Mesendoderm (in vitro differentiated cells): ENCODE results near the gene EOMES.

Experiments used
- DNase-seq: peaks from one replicate; pipeline ENCODE4 v3.0.0; 2013
- H2AK5ac ChIP-seq: 2 replicates; pipeline ENCODE4 v1.6.1; 2013; ENCODE audit warnings: low read length, inconsistent platforms
- H2BK120ac ChIP-seq: 2 replicates; pipeline ENCODE4 v1.6.1; 2013; ENCODE audit warnings: low read depth, mild to moderate bottlenecking, low read length, moderate library complexity, mixed read lengths
- H2BK15ac ChIP-seq: replicated peaks from 2 replicates; pipeline ENCODE4 v1.6.1; 2013; ENCODE audit warnings: low read depth, mild to moderate bottlenecking, moderate library complexity
- H2BK5ac ChIP-seq: 2 replicates; pipeline ENCODE4 v1.6.1; 2013; ENCODE audit warnings: low read length, inconsistent platforms
- H3K18ac ChIP-seq: 2 replicates; pipeline ENCODE4 v1.6.1; 2013; ENCODE audit warnings: mild to moderate bottlenecking, low read length, mixed read lengths
- H3K23ac ChIP-seq: one replicate; pipeline ENCODE4 v1.6.1; 2013; ENCODE audit warnings: low read length
- H3K27ac ChIP-seq: 2 replicates; pipeline ENCODE4 v1.5.1; 2013; ENCODE audit warnings: low read depth, mild to moderate bottlenecking, inconsistent platforms, low read length, moderate library complexity
- H3K27me3 ChIP-seq: 2 replicates; pipeline ENCODE4 v1.6.1; 2013; ENCODE audit warnings: low read length, control low read depth, mild to moderate bottlenecking, inconsistent platforms; ENCODE audit not compliant: insufficient read depth, poor library complexity
- H3K36me3 ChIP-seq: 2 replicates; pipeline ENCODE4 v1.6.1; 2013; ENCODE audit warnings: low read length, inconsistent platforms; ENCODE audit not compliant: control insufficient read depth, insufficient read depth
- H3K4ac ChIP-seq: one replicate; pipeline ENCODE4 v1.6.1; 2013; ENCODE audit warnings: low read depth, mild to moderate bottlenecking, low read length, moderate library complexity
- H3K4me1 ChIP-seq: 2 replicates; pipeline ENCODE4 v1.6.1; 2013; ENCODE audit warnings: low read depth, low read length, inconsistent platforms; ENCODE audit not compliant: control insufficient read depth
- H3K4me2 ChIP-seq: 2 replicates; pipeline ENCODE4 v1.6.1; 2013; ENCODE audit warnings: low read length
- H3K4me3 ChIP-seq: 2 replicates; pipeline ENCODE4 v1.5.1; 2013; ENCODE audit warnings: mild to moderate bottlenecking, low read length
- H3K56ac ChIP-seq: one replicate; pipeline ENCODE4 v1.6.1; 2013; ENCODE audit warnings: low read length
- H3K79me1 ChIP-seq: 2 replicates; pipeline ENCODE4 v1.6.1; 2013; ENCODE audit warnings: low read length, inconsistent platforms
- H3K79me2 ChIP-seq: 2 replicates; pipeline ENCODE4 v1.6.1; 2013; ENCODE audit warnings: mild to moderate bottlenecking, low read length; ENCODE audit not compliant: control insufficient read depth, insufficient read depth
- H3K9ac ChIP-seq: 2 replicates; pipeline ENCODE4 v1.6.1; 2013; ENCODE audit warnings: low read length, inconsistent platforms
- H4K5ac ChIP-seq: one replicate; pipeline ENCODE4 v1.6.1; 2013; ENCODE audit warnings: low read length
- H4K8ac ChIP-seq: one replicate; pipeline ENCODE4 v1.6.1; 2013; ENCODE audit warnings: low read depth, mild to moderate bottlenecking, control low read depth, low read length, moderate library complexity
- WGBS: extraction: QIAGEN DNeasy Blood & Tissue Kit; methylation state at CpG from one replicate; pipeline ENCODE4 v1.1.7; 2013; ENCODE audit warnings: low lambda C conversion rate, missing lambda C conversion rate; ENCODE audit not compliant: insufficient coverage; ENCODE audit errors: extremely low coverage; 5-methylcytosine and 5-hydroxymethylcytosine counted together

Gene EOMES

DNA sequence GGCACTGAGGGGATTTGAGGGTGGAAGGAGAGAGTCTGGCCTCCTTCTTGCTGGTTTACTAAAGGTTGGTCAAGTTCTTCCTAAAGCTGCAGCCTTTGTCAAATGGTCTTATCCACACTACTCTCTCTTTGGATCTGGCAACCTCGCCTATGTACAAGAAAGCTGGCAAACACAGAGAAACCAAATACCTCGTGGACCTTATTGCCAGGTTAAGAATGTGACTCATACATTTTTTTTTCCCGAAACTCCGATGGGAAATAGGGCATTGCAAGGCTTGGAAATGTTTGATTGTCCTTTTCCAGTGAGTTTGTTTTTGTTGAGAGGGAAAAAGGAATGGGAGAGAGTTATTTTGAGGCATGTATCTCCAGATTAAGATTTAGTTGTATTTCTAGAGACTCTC, 13.9 kb downstream of the EOMES start:
- Histone ChIP-seq H3K4me3 (no peak overlapping the region), H3K27me3 (no peaks in the 10 kb centered on the region), H3K9ac (no peak overlapping the region), H3K79me2 (no peaks in the 10 kb centered on the region), H3K4me1 (no peaks in the 10 kb centered on the region), H3K4ac (no peak overlapping the region), H3K4me2 (no peak overlapping the region), H3K36me3 (no peaks in the 10 kb centered on the region), H4K8ac (no peak overlapping the region), H4K5ac (no peak overlapping the region), H3K79me1 (no peaks in the 10 kb centered on the region), H2BK5ac (no peak overlapping the region), H3K27ac (no peak overlapping the region), H3K18ac (no peak overlapping the region), H2BK15ac (no peak overlapping the region), H2BK120ac (no peak overlapping the region), H3K23ac (no peak overlapping the region), H2AK5ac (no peak overlapping the region), H3K56ac (no peak overlapping the region)
- WGBS: no CpG with 5 or more reads among the region's 4 CpGs
- no peak for DNase-seq

DNA sequence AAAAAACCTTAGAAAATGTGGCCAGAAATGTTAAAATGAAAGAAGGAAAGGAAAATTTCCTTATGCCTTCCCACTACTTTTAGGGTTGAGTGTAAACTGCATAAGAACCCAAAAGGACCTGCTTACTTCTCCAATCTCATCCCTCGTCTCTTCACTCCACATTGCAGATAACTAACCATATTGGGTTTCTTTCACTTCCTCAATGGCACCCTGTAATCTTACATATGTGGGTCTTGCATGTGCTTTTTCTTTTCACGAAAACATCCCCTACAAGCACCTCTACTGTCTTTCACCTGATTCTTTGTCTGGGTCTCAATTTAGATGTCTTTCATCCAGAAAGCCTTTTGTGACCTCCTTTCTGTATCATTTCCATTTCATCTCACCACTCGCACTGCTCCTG, 23.1 kb downstream of the EOMES start:
- H3K56ac ChIP-seq: no peak overlapping the region
- no peak overlapping the region for H3K18ac ChIP-seq
- no peak overlapping the region for H3K27ac ChIP-seq
- no peak overlapping the region for H2AK5ac ChIP-seq
- no peak overlapping the region for H3K23ac ChIP-seq
- no peaks in the 10 kb centered on the region for H3K79me2 ChIP-seq
- no peak overlapping the region for H4K8ac ChIP-seq
- WGBS: 100% methylated on average over 1 of the region's 3 CpGs
- H3K9ac ChIP-seq: no peak overlapping the region
- H3K4me1 ChIP-seq: no peaks in the 10 kb centered on the region
- no peak overlapping the region for H2BK15ac ChIP-seq
- no peaks in the 10 kb centered on the region for H3K79me1 ChIP-seq
- H3K4ac ChIP-seq: no peak overlapping the region
- H3K27me3 ChIP-seq: no peaks in the 10 kb centered on the region
- H3K36me3 ChIP-seq: no peaks in the 10 kb centered on the region
- no peak for DNase-seq
- no peak overlapping the region for H3K4me2 ChIP-seq
- no peak overlapping the region for H3K4me3 ChIP-seq
- H2BK120ac ChIP-seq: no peak overlapping the region
- no peak overlapping the region for H2BK5ac ChIP-seq
- H4K5ac ChIP-seq: no peak overlapping the region

DNA sequence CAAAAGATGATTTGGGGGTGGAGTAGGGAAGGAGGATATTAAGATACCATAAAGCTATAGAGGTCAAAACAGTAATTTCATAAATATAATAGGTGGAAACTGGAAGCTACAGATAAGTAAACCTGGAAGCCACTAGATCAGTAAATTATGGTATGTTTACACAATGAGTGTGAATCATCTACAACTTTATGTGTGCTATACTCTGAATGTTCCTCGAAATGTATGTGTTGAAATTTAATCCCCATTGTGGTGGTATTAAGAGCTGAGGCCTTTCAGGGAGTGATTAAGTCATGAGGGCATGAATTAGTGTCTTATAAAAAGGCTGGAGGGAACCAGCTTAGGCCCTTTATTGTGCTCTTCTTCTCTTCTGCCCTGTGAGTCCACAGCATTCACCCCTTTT, 25.2 kb downstream of the EOMES start:
- Histone ChIP-seq H2BK120ac (no peak overlapping the region), H4K5ac (no peak overlapping the region), H3K36me3 (no peaks in the 10 kb centered on the region), H2AK5ac (no peak overlapping the region), H3K79me2 (no peaks in the 10 kb centered on the region), H3K4me2 (no peak overlapping the region), H3K18ac (no peak overlapping the region), H3K27me3 (no peaks in the 10 kb centered on the region), H2BK5ac (no peak overlapping the region), H4K8ac (no peak overlapping the region), H3K9ac (no peak overlapping the region), H3K4me3 (no peak overlapping the region), H3K79me1 (no peaks in the 10 kb centered on the region), H3K4me1 (no peaks in the 10 kb centered on the region), H3K23ac (no peak overlapping the region), H2BK15ac (no peak overlapping the region), H3K56ac (no peak overlapping the region), H3K27ac (no peak overlapping the region), H3K4ac (no peak overlapping the region)
- DNase-seq: no peak
- WGBS: no CpG with 5 or more reads among the region's 1 CpG

DNA sequence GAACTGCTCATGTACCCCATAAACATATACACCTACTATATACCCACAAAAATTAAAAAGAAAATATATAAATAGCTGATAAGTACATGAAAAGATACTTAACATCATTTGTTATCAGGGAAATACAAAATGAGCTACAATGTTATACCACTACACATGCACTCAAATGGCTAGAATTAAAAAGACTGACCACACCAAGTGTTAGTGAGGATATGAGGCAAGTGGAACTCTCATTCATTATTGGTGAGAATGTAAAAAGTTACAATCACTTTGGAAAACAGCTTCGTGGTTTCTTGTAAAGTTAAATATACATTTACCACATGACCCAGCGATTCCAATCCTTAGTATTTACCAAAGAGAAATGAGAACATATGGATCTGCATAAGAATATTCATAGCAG, 26.5 kb downstream of the EOMES start:
- Histone ChIP-seq H3K4me1 (no peaks in the 10 kb centered on the region), H3K36me3 (no peaks in the 10 kb centered on the region), H3K27ac (no peak overlapping the region), H3K4me2 (no peak overlapping the region), H2BK120ac (no peak overlapping the region), H3K18ac (no peak overlapping the region), H3K56ac (no peak overlapping the region), H3K9ac (no peak overlapping the region), H2BK5ac (no peak overlapping the region), H2BK15ac (no peak overlapping the region), H4K8ac (no peak overlapping the region), H3K4me3 (no peak overlapping the region), H3K4ac (no peak overlapping the region), H4K5ac (no peak overlapping the region), H3K79me1 (no peaks in the 10 kb centered on the region), H3K27me3 (no peaks in the 10 kb centered on the region), H2AK5ac (no peak overlapping the region), H3K23ac (no peak overlapping the region), H3K79me2 (no peaks in the 10 kb centered on the region)
- no CpG with 5 or more reads among the region's 2 CpGs for WGBS
- DNase-seq: no peak

DNA sequence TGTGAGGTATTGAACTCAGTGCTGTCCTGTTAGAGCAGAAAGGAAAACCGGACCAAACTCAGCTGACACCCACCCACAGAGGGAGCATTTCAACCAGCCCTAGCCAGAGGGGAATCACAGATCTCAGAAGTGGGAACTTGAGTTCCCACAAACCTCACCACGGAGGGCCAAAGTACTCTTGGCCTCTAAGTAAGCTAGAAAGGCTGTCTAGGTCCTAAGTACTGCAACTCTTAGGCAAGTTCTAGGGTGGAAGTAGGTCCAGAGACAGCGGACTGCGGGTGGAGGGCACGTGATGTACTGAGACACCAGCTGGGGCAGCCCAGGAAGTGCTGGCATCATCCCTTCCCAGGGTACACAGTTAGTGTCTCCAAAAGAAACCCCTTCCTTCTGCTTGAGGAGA, 34.1 kb downstream of the EOMES start:
- Histone ChIP-seq H3K56ac (no peak overlapping the region), H3K79me1 (no peaks in the 10 kb centered on the region), H2BK120ac (no peak overlapping the region), H2BK5ac (no peak overlapping the region), H3K27ac (no peak overlapping the region), H3K9ac (no peak overlapping the region), H3K27me3 (no peaks in the 10 kb centered on the region), H3K79me2 (no peaks in the 10 kb centered on the region), H4K8ac (no peak overlapping the region), H3K18ac (no peak overlapping the region), H3K4ac (no peak overlapping the region), H2BK15ac (no peak overlapping the region), H3K4me2 (no peak overlapping the region), H3K23ac (no peak overlapping the region), H4K5ac (no peak overlapping the region), H3K4me1 (no peaks in the 10 kb centered on the region), H3K4me3 (no peak overlapping the region), H2AK5ac (no peak overlapping the region), H3K36me3 (no peaks in the 10 kb centered on the region)
- no CpG with 5 or more reads among the region's 5 CpGs for WGBS
- no peak for DNase-seq

DNA sequence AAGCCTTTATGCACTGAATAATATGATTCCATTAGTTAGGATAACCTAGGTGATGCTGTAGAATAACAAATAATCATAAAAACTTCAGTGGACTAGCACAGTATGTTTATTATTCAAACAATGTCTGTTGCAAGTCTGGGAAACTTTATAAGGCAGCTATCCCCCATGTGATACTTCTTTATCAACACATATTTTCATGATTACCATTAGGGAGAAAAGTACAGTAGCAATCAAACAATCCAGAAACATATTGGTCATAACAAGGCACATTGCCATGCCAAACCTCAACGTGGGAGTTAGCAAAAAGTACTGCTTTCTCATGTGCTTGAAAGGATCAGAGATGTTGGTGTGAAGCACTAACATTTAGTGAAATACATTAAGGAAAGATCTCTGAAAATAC, 35.5 kb downstream of the EOMES start:
- H3K56ac ChIP-seq: no peak overlapping the region
- H2BK120ac ChIP-seq: no peak overlapping the region
- no peak overlapping the region for H2BK5ac ChIP-seq
- H3K18ac ChIP-seq: no peak overlapping the region
- no peak overlapping the region for H4K8ac ChIP-seq
- no peak overlapping the region for H3K4ac ChIP-seq
- H2BK15ac ChIP-seq: no peak overlapping the region
- no peaks in the 10 kb centered on the region for H3K27me3 ChIP-seq
- H3K27ac ChIP-seq: no peak overlapping the region
- H3K9ac ChIP-seq: no peak overlapping the region
- no peak overlapping the region for H4K5ac ChIP-seq
- H2AK5ac ChIP-seq: no peak overlapping the region
- H3K4me3 ChIP-seq: no peak overlapping the region
- H3K36me3 ChIP-seq: no peaks in the 10 kb centered on the region
- H3K4me2 ChIP-seq: no peak overlapping the region
- no peak overlapping the region for H3K23ac ChIP-seq
- WGBS: no CpG with 5 or more reads among the region's 1 CpG
- H3K79me1 ChIP-seq: no peaks in the 10 kb centered on the region
- DNase-seq: no peak
- H3K79me2 ChIP-seq: no peaks in the 10 kb centered on the region
- no peaks in the 10 kb centered on the region for H3K4me1 ChIP-seq
